Kidney tubule cell (primary cell): ENCODE data around the gene NCAM2.

Experiments
- DNase-seq: peaks from one replicate; pipeline ENCODE4 v3.0.0-alpha.2; 2018; ENCODE audit warnings: low spot score

The NCAM2 gene

GRCh38 chr21:21460979-21461378 lies 462.8 kb downstream of the NCAM2 start:
- DNase-seq, result no peak

- peak; percentile 9 for DNase-seq
These were observed 465.2 kb downstream of the NCAM2 start for GRCh38 chr21:21463456-21463855.

DNA sequence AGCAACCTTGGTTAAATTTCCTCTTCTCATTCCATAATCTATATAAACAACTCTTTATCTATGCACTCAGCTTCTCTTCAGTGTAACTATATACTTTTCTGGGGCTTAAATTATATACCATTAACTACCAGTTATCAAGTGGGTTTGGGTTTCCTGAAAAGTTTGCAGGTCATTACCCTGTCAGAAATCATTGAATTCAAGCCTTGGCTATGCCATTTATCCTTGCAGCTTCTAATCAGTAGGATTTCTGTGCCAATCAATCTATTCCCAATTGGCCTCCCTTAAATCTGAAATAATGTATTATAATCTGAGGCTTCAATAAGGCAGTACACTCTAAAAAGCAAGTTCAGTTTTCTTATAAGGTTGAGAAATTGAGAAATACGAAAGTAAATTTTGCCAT lies 466.5 kb downstream of the NCAM2 start:
- DNase-seq, result no peak

DNA sequence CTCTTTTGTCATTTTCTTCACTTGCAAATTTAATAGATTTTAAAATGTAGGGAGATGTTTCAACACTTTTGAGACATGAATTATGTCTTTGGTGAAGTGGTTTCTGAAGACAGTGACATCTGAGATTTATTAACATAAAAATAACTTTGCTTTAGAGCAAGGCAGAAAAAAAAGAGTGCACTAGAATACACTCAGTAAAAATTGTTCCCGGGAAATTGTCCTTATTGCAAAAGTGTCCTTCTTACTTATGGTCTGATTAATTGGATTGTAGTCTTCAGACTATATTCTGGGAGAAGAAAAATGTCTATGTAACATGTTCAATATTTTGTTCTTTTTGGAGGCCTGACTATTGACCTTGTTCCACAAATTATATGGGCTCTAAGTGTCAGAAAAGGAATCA lies 468.5 kb downstream of the NCAM2 start:
- no peak for DNase-seq

- DNase-seq, result no peak
These were observed 469.8 kb downstream of the NCAM2 start for GRCh38 chr21:21468003-21468402.

DNA sequence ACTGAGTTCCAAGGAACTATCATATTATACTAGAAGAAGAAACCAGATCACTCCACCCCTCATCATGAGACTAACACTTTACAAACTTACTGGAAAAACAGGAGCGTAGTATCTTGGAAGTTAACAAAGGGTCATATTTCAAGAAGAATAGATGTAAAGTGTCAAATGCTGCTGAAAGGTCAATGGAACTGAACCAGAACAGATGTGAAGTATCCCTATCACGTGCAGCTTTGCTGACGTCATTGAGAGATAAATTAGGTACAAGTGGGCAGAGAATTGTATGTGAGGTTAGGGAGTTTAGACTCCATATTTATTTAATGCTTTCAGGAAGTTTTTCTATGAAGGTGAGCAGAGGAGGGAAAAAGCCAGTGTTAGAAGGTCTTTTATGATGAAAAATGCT lies 483.0 kb downstream of the NCAM2 start:
- DNase-seq, result no peak

DNA sequence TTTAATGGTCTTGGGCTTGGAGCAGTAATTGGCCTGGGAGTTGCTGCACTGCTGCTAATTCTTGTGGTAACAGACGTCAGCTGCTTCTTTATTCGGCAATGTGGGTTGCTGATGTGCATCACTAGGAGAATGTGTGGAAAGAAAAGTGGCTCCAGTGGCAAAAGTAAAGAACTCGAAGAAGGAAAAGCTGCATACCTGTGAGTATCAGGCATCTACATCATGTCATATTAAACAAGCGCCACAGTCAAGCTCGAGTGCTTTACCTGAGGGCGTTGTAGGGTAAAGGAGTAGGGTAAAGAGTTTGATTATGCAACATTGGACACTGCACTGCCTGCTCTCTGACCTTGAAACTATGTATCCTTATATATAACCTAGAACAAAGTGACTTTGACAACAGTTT lies 510.6 kb downstream of the NCAM2 start:
- no peak for DNase-seq

- no peak for DNase-seq
These were observed 532.5 kb downstream of the NCAM2 start for GRCh38 chr21:21530680-21531079.

GRCh38 chr21:21547368-21547953 lies 549.3 kb downstream of the NCAM2 start:
- no peak for DNase-seq

DNA sequence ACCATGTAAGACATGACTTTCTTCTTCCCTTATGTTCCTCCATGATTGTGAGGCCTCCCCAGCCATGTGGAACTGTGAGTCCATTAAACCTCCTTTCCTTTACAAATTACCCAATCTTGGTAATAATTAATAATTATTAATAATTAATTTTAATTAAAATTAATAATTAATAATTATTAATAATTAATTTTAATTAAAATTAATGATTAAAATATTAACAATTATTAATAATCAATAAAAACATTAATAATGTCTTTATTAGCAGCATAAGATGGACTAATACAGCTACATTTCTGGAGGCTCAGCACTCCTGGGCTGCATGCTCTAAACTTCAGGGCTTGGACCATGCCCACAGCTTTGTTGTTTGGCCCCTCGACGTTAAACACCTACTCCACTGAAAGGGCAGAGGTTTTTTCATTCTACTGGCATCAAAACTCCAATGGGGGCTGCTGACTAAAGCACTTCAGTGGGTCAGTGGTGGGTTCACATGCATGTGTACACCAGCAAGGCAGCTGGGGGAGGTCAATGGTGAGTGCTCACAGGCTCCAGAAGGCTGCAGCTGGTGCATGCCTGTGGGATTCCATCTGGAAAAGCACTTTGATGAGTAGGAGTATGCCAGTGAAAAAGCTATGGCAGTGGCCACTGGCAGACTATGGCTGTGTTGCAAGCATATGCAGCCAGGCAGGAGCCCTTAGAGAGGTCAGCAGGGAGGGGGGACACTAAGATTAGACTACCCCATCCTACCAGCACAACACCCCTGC lies 561.3 kb downstream of the NCAM2 start:
- DNase-seq, result no peak
